AG04449 (cell line): ENCODE data around the gene SHKBP1.

ENCODE experiments used
- CTCF ChIA-PET: fragments of 350-600 bp; formaldehyde crosslinking; extraction: SDS; loops from one replicate; lab custom pipeline; 2021; ENCODE audit warnings: antibody characterized with exemption; lab: Yijun Ruan, JAX
- POLR2A ChIA-PET: fragments of 400-600, 350-600 bp; formaldehyde crosslinking; extraction: SDS; loops from one replicate; lab custom pipeline; 2020; ENCODE audit warnings: antibody characterized with exemption, inconsistent platforms; lab: Yijun Ruan, JAX
- DNase-seq: peaks from one replicate; pipeline ENCODE4 v3.0.0-alpha.2; 2010; ENCODE audit warnings: low read depth, low spot score
- H3K4me3 ChIP-seq: 2 replicates; pipeline ENCODE4 v1.5.1; 2011; ENCODE audit warnings: low read depth, mild to moderate bottlenecking, control low read depth, low read length
- TF ChIP-seq, protein P1 (sequence below): IDR thresholded peaks from one replicate; pipeline ENCODE4 v1.5.1; 2011; ENCODE audit warnings: mild to moderate bottlenecking, moderate library complexity, low read length, control low read depth, inconsistent platforms; ENCODE audit not compliant: insufficient read depth; ENCODE audit errors: missing control alignments

Gene SHKBP1

DNA sequence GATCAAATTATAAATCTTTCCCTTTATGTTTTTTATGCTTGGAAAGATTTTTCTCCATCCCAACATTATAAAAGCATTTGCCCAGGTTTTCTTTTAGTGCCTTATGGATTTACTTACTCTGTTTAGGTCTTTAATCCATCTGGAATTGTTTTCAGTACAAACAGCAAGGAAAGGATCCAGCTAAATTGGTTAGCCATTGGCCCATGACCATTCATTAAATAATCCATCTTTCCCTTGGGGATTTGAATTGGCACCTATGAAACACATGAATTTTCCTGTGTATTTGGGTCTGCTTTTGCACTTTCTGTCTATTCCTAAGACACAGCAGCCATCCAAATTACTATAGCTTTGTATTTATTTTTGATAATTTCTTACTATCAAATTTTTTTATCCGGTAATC is 28.8 kb upstream of the SHKBP1 start:
- no peak overlapping the region for H3K4me3 ChIP-seq
- CTCF ChIA-PET = interaction anchor here (1.0 to 4.2 kb wide), 13 partner anchors 8 to 87 kb away, joined by 3 to 26 read pairs (median 7); no protein-coding TSS in a partner anchor
- POLR2A ChIA-PET = interaction anchor here (0.7 kb wide), 1 partner anchor 683 kb away, joined by 3 read pairs; no protein-coding TSS in a partner anchor
- TF ChIP-seq, protein P1, sequence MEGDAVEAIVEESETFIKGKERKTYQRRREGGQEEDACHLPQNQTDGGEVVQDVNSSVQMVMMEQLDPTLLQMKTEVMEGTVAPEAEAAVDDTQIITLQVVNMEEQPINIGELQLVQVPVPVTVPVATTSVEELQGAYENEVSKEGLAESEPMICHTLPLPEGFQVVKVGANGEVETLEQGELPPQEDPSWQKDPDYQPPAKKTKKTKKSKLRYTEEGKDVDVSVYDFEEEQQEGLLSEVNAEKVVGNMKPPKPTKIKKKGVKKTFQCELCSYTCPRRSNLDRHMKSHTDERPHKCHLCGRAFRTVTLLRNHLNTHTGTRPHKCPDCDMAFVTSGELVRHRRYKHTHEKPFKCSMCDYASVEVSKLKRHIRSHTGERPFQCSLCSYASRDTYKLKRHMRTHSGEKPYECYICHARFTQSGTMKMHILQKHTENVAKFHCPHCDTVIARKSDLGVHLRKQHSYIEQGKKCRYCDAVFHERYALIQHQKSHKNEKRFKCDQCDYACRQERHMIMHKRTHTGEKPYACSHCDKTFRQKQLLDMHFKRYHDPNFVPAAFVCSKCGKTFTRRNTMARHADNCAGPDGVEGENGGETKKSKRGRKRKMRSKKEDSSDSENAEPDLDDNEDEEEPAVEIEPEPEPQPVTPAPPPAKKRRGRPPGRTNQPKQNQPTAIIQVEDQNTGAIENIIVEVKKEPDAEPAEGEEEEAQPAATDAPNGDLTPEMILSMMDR = no peak
- no peak for DNase-seq

DNA sequence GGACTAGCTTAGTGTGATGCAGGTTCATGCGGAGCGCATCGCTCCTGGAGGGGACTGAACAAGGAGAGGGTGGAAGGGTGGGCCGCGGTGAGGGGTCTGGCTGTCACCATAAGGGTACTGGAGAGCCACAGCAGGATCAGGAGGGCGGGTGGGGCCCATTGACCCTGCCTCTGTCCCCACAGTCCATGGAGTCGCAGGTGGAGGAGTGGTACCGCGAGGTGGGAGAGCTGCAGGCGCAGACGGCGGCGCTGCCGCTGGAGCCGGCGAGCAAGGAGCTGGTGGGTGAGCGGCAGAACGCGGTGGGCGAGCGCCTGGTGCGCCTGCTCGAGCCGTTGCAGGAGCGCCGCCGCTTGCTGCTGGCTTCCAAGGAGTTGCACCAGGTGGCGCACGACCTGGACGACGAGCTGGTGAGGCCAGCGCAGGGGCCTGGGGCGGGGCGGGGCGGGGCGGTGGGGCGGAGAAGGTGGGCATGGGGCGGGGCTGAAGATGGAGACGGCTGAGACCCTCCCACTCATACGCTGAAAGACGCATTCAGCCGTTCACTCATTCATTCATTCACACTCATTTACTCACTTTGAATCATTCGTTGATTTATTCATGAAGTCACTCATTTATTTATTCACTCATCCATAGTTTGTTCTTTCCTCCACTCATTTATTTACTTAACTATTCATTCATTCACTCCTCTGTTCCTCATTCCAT is 27.5 kb upstream of the SHKBP1 start:
- no peak for DNase-seq
- ChIA-PET CTCF (interaction anchor here (0.7 to 4.2 kb wide), 16 partner anchors 9 to 244 kb away, joined by 3 to 26 read pairs (median 7); no protein-coding TSS in a partner anchor), POLR2A (no interaction called here)
- H3K4me3 ChIP-seq = no peak overlapping the region
- TF ChIP-seq, protein P1 = peak; percentile 67

DNA sequence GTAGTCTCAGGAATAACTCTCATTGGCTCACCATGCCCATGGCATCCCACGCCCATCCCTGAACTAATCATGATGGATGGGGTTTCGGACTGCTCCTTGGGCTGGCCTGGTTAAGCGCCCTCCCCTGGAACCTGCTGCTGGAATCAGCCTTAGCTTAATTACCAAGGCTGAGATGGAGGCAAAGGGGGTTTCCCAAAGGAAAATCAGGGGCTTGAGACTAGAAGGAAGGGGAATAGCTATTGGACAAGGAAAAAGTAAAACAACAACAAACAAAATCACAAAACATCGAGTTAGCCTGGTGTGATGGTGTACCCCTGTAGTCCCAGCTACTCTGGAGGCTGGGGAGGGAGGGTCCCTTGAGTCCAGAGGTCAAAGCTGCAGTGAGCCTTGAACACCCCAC is 25.7 kb upstream of the SHKBP1 start:
- CTCF ChIA-PET = interaction anchor here (0.9 to 4.2 kb wide), 14 partner anchors 9 to 246 kb away, joined by 3 to 24 read pairs (median 4); no protein-coding TSS in a partner anchor

DNA sequence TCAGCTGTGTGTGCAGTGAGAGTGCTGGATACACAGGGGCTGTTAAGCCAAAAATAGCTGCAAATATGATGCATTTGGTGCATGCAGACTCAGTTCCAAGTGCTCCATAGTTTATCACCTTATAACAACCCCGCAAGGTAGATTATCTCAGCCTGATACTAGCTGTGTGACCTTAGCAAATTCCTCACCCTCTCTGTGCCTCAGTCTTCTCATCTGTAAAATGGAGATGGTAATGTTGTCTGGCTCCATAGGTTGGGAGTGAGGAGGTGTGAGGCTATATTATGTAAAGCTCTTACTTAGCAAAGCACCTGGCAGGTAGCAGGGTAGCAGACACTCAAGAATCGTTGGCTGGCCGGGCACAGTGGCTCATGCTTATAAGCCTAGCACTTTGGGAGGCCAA is 23.8 kb upstream of the SHKBP1 start:
- CTCF ChIA-PET = interaction anchor here (0.8 to 2.2 kb wide), 9 partner anchors 9 to 81 kb away, joined by 3 to 20 read pairs (median 4); no protein-coding TSS in a partner anchor

More for the DNA sequence above, 25.7 kb upstream of the SHKBP1 start:
- POLR2A ChIA-PET = no interaction called here
- TF ChIP-seq, protein P1 = no peak
- DNase-seq = no peak
- no peak overlapping the region for H3K4me3 ChIP-seq

DNA sequence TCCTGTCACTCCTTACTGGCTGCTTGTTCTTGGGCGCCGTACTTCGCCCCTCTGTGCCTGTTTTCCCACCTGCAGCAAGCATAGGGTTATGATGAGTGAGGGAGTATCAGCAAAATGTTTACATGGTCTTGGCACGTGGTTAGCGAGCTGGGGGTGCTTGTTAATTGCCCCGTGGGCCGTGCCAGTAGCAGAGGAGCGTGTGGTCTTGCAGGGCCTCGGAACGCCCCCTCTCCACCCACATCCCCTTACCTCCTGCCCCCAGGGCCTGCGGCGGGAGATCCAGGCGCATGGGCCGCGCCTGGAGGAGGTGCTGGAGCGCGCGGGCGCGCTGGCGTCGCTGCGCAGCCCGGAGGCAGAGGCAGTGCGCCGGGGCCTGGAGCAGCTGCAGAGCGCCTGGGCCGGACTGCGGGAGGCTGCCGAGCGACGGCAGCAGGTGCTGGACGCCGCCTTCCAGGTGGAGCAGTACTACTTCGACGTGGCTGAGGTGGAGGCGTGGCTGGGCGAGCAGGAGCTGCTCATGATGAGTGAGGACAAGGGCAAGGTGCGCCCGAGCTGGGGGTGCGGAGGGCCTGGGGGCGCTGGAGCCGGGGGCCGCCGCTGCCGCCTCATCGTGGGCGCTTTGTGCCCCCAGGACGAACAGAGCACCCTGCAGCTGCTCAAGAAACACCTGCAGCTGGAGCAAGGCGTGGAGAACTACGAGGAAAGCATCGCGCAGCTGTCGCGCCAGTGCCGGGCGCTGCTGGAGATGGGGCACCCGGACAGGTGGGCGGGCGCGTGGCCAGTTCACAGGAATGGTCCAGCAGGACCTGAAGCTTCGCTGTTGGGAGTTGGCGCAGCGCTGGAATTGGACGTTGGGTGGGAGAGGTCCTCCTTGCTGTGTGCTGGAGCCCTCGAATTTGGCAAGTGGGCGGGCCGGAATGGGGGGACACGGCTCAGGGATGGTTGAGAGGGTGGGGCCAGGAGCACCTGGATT is 22.5 kb upstream of the SHKBP1 start:
- no peak overlapping the region for H3K4me3 ChIP-seq
- CTCF ChIA-PET = interaction anchor here (1.1 to 4.4 kb wide), 5 partner anchors 13 to 45 kb away, joined by 3 to 27 read pairs (median 4); no protein-coding TSS in a partner anchor
- TF ChIP-seq, protein P1 = no peak
- DNase-seq = no peak
- POLR2A ChIA-PET = no interaction called here

More for the DNA sequence above, 23.8 kb upstream of the SHKBP1 start:
- H3K4me3 ChIP-seq = no peak overlapping the region
- DNase-seq = no peak
- TF ChIP-seq, protein P1 = no peak
- POLR2A ChIA-PET = no interaction called here
